GM21367 (cell line): Measurements from ENCODE around the gene ATP6V0D1.

Source experiments
- ATAC-seq: cut with Tn5 transposase; IDR thresholded peaks from one replicate; pipeline ENCODE4 v1.9.1; 2021; ENCODE audit not compliant: unreplicated experiment

The ATP6V0D1 gene

GRCh38 chr16:67394155-67395104, 86.5 kb downstream of the ATP6V0D1 start:
- ATAC-seq: no peak

- no peak for ATAC-seq
These were observed 87.2 kb downstream of the ATP6V0D1 start for GRCh38 chr16:67393788-67394154.

GRCh38 chr16:67393111-67393787, 87.7 kb downstream of the ATP6V0D1 start, which contains the start of gene TPPP3:
TSS of gene TPPP3 (minus strand) at chr16:67393498. CDS start at chr16:67391111, 2,387 bp downstream.
- ATAC-seq: no peak

- ATAC-seq: no peak
These were observed 88.5 kb downstream of the ATP6V0D1 start for GRCh38 chr16:67392301-67393059.

GRCh38 chr16:67391424-67392300, 89.3 kb downstream of the ATP6V0D1 start:
- ATAC-seq: no peak

- no peak for ATAC-seq
These were observed 90.0 kb downstream of the ATP6V0D1 start for GRCh38 chr16:67390816-67391423.

GRCh38 chr16:67389911-67390815, 90.8 kb downstream of the ATP6V0D1 start:
- ATAC-seq: no peak

- no peak for ATAC-seq
These were observed 92.4 kb downstream of the ATP6V0D1 start for GRCh38 chr16:67388591-67388990.

- ATAC-seq: no peak
These were observed 92.8 kb downstream of the ATP6V0D1 start for GRCh38 chr16:67388191-67388590.
